Measurements from ENCODE around the gene PTPN14.
"Not testable (repeated sequence)": the region's sequence is repeated elsewhere in the genome, so short reads cannot be mapped to it uniquely, and the experiment has no call there.

Gene PTPN14

GRCh38 chr1:214514819-214515383 is 36.5 kb downstream of the PTPN14 start:
- H3K27ac ChIP-seq = no peak overlapping the region
- TF ChIP-seq, protein P1, sequence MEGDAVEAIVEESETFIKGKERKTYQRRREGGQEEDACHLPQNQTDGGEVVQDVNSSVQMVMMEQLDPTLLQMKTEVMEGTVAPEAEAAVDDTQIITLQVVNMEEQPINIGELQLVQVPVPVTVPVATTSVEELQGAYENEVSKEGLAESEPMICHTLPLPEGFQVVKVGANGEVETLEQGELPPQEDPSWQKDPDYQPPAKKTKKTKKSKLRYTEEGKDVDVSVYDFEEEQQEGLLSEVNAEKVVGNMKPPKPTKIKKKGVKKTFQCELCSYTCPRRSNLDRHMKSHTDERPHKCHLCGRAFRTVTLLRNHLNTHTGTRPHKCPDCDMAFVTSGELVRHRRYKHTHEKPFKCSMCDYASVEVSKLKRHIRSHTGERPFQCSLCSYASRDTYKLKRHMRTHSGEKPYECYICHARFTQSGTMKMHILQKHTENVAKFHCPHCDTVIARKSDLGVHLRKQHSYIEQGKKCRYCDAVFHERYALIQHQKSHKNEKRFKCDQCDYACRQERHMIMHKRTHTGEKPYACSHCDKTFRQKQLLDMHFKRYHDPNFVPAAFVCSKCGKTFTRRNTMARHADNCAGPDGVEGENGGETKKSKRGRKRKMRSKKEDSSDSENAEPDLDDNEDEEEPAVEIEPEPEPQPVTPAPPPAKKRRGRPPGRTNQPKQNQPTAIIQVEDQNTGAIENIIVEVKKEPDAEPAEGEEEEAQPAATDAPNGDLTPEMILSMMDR (IDR thresholded peaks at IDR 0.05) = no peak
- no peak for TF ChIP-seq ZFX (IDR thresholded peaks at IDR 0.05; ENCODE audit: borderline replicate concordance)

- H3K27ac ChIP-seq = no peak overlapping the region
Measured at GRCh38 chr1:214514032-214514818, 37.2 kb downstream of the PTPN14 start.

DNA sequence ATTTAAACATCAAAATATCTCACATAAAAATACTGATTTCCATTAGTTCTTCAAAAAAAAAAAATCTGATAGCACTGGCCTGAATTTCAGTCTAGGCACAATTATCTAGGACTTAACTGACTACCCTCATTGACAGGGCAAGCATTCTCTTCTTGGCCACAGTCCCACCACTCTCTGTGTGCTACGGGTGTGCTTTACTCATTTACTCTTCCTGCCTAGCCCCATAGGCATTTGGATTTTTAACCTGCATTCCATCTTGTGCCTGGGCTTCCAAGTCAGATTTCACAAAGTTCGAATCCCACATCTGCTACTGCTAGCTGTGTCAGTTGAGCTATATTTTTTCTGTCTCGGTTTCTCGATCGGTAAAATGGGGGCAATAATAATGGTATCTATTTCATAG is 38.0 kb downstream of the PTPN14 start:
- no peak overlapping the region for H3K27ac ChIP-seq

More at GRCh38 chr1:214514032-214514818, 37.2 kb downstream of the PTPN14 start:
- TF ChIP-seq, protein P1 (IDR thresholded peaks at IDR 0.05) = no peak
- no peak for TF ChIP-seq ZFX (IDR thresholded peaks at IDR 0.05; ENCODE audit: borderline replicate concordance)

GRCh38 chr1:214511639-214511998 is 39.8 kb downstream of the PTPN14 start:
- no peak overlapping the region for H3K27ac ChIP-seq
- TF ChIP-seq ZFX (IDR thresholded peaks at IDR 0.05; ENCODE audit: borderline replicate concordance) = no peak
- TF ChIP-seq, protein P1 (IDR thresholded peaks at IDR 0.05) = no peak

More for the DNA sequence above, 38.0 kb downstream of the PTPN14 start:
- no peak for TF ChIP-seq ZFX (IDR thresholded peaks at IDR 0.05; ENCODE audit: borderline replicate concordance)
- TF ChIP-seq, protein P1 (IDR thresholded peaks at IDR 0.05) = no peak

GRCh38 chr1:214510914-214511638 is 40.3 kb downstream of the PTPN14 start:
- TF ChIP-seq, protein P1 (IDR thresholded peaks at IDR 0.05) = no peak
- no peak for TF ChIP-seq ZFX (IDR thresholded peaks at IDR 0.05; ENCODE audit: borderline replicate concordance)
- H3K27ac ChIP-seq = no peak overlapping the region

DNA sequence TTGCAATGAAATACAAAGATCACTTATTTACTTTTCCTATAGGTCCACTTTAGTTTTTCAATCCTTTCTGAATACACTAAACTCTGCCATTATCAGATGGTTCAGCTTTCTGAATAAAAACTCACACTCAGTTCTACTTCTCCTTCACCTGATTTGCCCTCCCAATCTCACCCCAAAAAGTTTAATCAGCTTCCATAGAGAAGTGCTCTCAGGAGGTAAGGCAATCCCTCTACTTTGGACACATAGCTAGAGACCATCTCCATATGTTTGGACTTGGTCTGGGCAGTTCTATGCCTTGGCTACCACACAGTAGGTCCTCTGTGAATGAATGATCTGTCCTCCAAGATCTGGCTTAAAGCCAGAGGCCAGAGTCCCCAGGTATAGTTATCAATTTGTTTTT is 40.9 kb downstream of the PTPN14 start:
- TF ChIP-seq ZFX (IDR thresholded peaks at IDR 0.05; ENCODE audit: borderline replicate concordance) = no peak
- no peak overlapping the region for H3K27ac ChIP-seq

DNA sequence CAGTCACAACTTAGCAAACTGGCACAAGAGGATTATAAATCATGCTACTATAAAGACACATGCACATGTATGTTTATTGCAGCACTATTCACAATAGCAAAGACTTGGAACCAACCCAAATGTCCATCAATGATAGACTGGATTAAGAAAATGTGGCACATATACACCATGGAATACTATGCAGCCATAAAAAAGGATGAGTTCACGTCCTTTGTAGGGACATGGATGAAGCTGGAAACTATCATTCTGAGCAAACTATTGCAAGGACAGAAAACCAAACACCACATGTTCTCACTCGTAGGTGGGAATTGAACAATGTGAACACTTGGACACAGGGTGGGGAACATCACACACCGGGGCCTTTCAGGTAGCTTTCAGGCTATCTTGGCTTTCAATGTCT is 41.8 kb downstream of the PTPN14 start:
- not testable (repeated sequence) for H3K27ac ChIP-seq

DNA sequence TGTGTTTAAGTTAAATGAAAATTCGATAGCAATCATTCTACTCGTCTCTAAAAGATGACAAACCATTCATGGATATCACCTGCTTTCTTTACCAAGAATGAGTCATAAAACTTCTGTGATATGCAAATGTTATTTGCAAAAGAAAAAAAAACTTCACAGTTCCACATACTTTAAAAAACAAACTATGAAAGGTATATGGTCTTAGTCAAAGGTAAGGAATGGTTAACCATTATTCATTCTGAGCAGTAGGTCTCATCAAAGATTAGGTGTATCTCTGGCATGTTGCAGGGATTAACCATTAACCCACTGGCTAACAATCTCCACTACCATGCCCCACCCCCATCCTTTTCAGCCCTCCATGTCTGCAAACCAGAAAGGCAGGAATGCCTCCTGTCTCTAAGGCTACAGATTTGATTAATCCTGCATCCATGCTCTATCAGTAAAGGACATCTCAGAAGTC is 44.4 kb downstream of the PTPN14 start:
- no peak for TF ChIP-seq ZFX (IDR thresholded peaks at IDR 0.05; ENCODE audit: borderline replicate concordance)
- TF ChIP-seq, protein P1 (IDR thresholded peaks at IDR 0.05) = no peak
- H3K27ac ChIP-seq = peak overlapping the region; percentile 61

All from 22Rv1 (cell line).